Fibroblast of villous mesenchyme (primary cell): ENCODE measurements around the gene ROCK1. TPM values are rescaled to one million over a fixed set of nuclear protein-coding genes. Genes with fewer than 3 reads are reported as not detected.
"Not testable (repeated sequence)": the region's sequence is repeated elsewhere in the genome, so short reads cannot be mapped to it uniquely, and the experiment has no call there.

Source experiments
- DNase-seq: peaks from one replicate; pipeline ENCODE4 v3.0.0-alpha.2; 2010; ENCODE audit warnings: low read depth
- H3K4me3 ChIP-seq: 2 replicates; pipeline ENCODE4 v1.5.1; 2011; ENCODE audit warnings: low read depth, mild to moderate bottlenecking, low read length
- CTCF ChIP-seq: IDR thresholded peaks from 2 replicates; pipeline ENCODE4 v1.5.1; 2012; ENCODE audit warnings: low read depth, mild to moderate bottlenecking, low read length; ENCODE audit not compliant: insufficient read depth
- total RNA-seq: library from RNA; depleted of rRNA; stranded (reverse); fragments of >200 nt; gene quantifications from 2 replicates; pipeline ENCODE4 v1.2.3, GENCODE V29; 2012

ROCK1 gene
- total RNA-seq: 42.5 and 55.3 TPM in 2 replicates

GRCh38 chr18:21111346-21112139 is at the start of gene ROCK1:
TSS of gene ROCK1 (minus strand) at chr18:21111813. CDS start at chr18:21110910, 903 bp downstream.
- no peak for TF ChIP-seq CTCF
- peak; percentile 97 for DNase-seq
- peak within 1 kb of the TSS; percentile 96 for H3K4me3 ChIP-seq

- no peak for TF ChIP-seq CTCF
- no peak overlapping the region for H3K4me3 ChIP-seq
- DNase-seq: no peak
Observed at GRCh38 chr18:21155443-21155842, 43.8 kb upstream of the ROCK1 start.

DNA sequence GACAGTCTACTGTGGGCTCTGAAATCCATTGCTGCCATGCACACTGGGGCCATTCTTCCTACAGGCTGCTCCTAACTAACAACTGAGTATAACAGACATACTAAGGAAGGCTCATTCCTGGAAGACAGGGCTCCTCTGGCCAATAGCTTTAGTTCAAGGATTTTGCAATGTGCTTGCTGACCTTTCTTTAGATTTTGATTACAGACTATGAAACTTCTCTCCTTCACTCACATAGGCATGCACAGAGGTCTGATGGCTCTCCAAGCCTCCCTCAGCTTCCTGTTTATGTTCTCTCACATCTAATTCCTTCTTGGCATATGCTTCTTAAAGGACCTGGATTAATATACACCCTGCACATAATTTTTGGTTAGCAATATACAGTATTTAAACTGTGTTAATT is 34.4 kb upstream of the ROCK1 start:
- no peak for TF ChIP-seq CTCF
- H3K4me3 ChIP-seq: no peak overlapping the region
- peak; percentile 30 for DNase-seq

- no peak for DNase-seq
- no peak for TF ChIP-seq CTCF
- no peak overlapping the region for H3K4me3 ChIP-seq
Observed at GRCh38 chr18:21145371-21145770, 33.8 kb upstream of the ROCK1 start.

- no peak overlapping the region for H3K4me3 ChIP-seq
- TF ChIP-seq CTCF: no peak
- DNase-seq: peak; percentile 37
Observed at GRCh38 chr18:21141668-21142422, 30.2 kb upstream of the ROCK1 start.

- DNase-seq, H3K4me3 ChIP-seq: not testable (repeated sequence)
Observed at GRCh38 chr18:21137719-21138488, 26.3 kb upstream of the ROCK1 start.

DNA sequence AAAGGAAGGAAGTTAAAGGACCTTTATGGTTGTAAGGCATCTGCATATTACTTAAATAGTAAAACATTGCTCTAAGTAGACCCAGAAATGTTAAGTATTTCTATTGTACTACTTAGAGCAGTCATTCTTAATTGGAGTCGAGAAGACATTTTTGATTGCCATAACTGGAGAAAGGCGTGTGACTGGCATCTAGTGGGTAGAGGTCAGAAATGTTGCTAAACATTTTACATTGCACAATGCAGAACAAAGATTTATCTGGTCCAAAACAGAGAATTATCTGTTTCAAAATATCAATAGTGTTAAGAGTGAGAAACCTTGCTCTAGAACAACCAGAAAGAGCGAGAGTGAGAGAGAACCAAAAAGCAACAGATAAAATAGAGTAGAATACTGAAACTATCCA is 23.3 kb upstream of the ROCK1 start:
- H3K4me3 ChIP-seq: no peak overlapping the region
- TF ChIP-seq CTCF: peak; percentile 26
- DNase-seq: peak; percentile 19
